IMR-90 (cell line): ENCODE data around the gene LAIR2. TPM values are rescaled to one million over a fixed set of nuclear protein-coding genes. Genes with fewer than 3 reads are reported as not detected.

Experiments
- ATAC-seq: fragments of 200-7000 bp; cut with Tn5 transposase; 2 replicates; pipeline ENCODE4 v1.9.1; 2020; ENCODE audit warnings: low read depth, mild to moderate bottlenecking, moderate library complexity
- BruUV-seq: library from RNA; stranded (reverse); fragments of 400-500 nt; replicated peaks from 2 replicates; lab custom pipeline; 2021; lab: Mats Ljungman, UMichigan
- CTCF ChIA-PET: fragments of 300-600 bp; formaldehyde crosslinking; extraction: SDS; loops from one replicate; lab custom pipeline; 2021; ENCODE audit warnings: antibody characterized with exemption; lab: Yijun Ruan, JAX
- POLR2A ChIA-PET: fragments of 300-600 bp; sonication (Branson Sonifier 250); formaldehyde crosslinking; loops from one replicate; lab custom pipeline; 2022; ENCODE audit warnings: antibody characterized with exemption; ENCODE audit not compliant: unreplicated experiment; lab: Charles Lee
- DNase-seq: peaks from one replicate; pipeline ENCODE4 v3.0.0; 2013
- H2AFZ ChIP-seq: replicated peaks from 2 replicates; pipeline ENCODE3; 2013; ENCODE audit warnings: low read length, mild to moderate bottlenecking; ENCODE audit not compliant: poor library complexity
- H2AK5ac ChIP-seq: 2 replicates; pipeline ENCODE4 v1.6.1; 2013; ENCODE audit warnings: low read depth, low read length, inconsistent platforms
- H2AK9ac ChIP-seq: replicated peaks from 2 replicates; pipeline ENCODE3; 2013; ENCODE audit warnings: mild to moderate bottlenecking, low read depth, low read length, moderate library complexity; ENCODE audit not compliant: poor library complexity
- H2BK120ac ChIP-seq: 2 replicates; pipeline ENCODE4 v1.6.1; 2013; ENCODE audit warnings: low read depth, low read length, inconsistent platforms
- H2BK15ac ChIP-seq: 3 replicates; pipeline ENCODE4 v1.6.1; 2013; ENCODE audit warnings: low read depth, low read length, inconsistent platforms
- H2BK20ac ChIP-seq: 2 replicates; pipeline ENCODE4 v1.6.1; 2013; ENCODE audit warnings: low read depth, mild to moderate bottlenecking, inconsistent platforms, low read length, moderate library complexity
- H2BK5ac ChIP-seq: 2 replicates; pipeline ENCODE4 v1.6.1; 2013; ENCODE audit warnings: mild to moderate bottlenecking, low read depth, low read length, inconsistent platforms; ENCODE audit not compliant: poor library complexity, severe bottlenecking
- H3K14ac ChIP-seq: replicated peaks from 2 replicates; pipeline ENCODE4 v1.6.1; 2013; ENCODE audit warnings: low read depth, low read length, inconsistent platforms
- H3K18ac ChIP-seq: 2 replicates; pipeline ENCODE4 v1.6.1; 2013; ENCODE audit warnings: low read depth, low read length, control low read depth
- H3K23ac ChIP-seq: 2 replicates; pipeline ENCODE4 v1.6.1; 2013; ENCODE audit warnings: low read depth, low read length, inconsistent platforms
- H3K27ac ChIP-seq: 2 replicates; pipeline ENCODE4 v1.5.1; 2013; ENCODE audit warnings: mild to moderate bottlenecking, control low read depth, low read length; ENCODE audit not compliant: insufficient read depth
- H3K27me3 ChIP-seq: 2 replicates; pipeline ENCODE4 v1.6.1; 2013; ENCODE audit warnings: low read length; ENCODE audit not compliant: control insufficient read depth, insufficient read depth
- H3K36me3 ChIP-seq: 2 replicates; pipeline ENCODE4 v1.6.1; 2013; ENCODE audit warnings: low read length, mixed read lengths; ENCODE audit not compliant: control insufficient read depth, insufficient read depth
- H3K4ac ChIP-seq: 2 replicates; pipeline ENCODE4 v1.6.1; 2013; ENCODE audit warnings: low read depth, low read length, inconsistent platforms
- H3K4me1 ChIP-seq: 2 replicates; pipeline ENCODE4 v1.6.1; 2013; ENCODE audit warnings: low read length, mixed read lengths; ENCODE audit not compliant: control insufficient read depth, insufficient read depth
- H3K4me2 ChIP-seq: 2 replicates; pipeline ENCODE4 v1.6.1; 2013; ENCODE audit warnings: low read depth, mild to moderate bottlenecking, control low read depth, low read length, moderate library complexity
- H3K4me3 ChIP-seq: 2 replicates; pipeline ENCODE4 v1.5.1; 2013; ENCODE audit warnings: low read depth, mild to moderate bottlenecking, control low read depth, low read length, moderate library complexity; ENCODE audit not compliant: insufficient read depth
- H3K56ac ChIP-seq: 2 replicates; pipeline ENCODE4 v1.6.1; 2013; ENCODE audit warnings: low read length, inconsistent platforms; ENCODE audit not compliant: insufficient read depth; ENCODE audit errors: extremely low read depth
- H3K79me1 ChIP-seq, 2 experiments: 2 replicates each; pipeline ENCODE4 v1.6.1; 2013; ENCODE audit warnings: low read length in 2 of 2, inconsistent platforms in 1 of 2, low read depth in 1 of 2
- H3K9ac ChIP-seq: 2 replicates; pipeline ENCODE4 v1.6.1; 2013; ENCODE audit warnings: low read depth, low read length, control low read depth
- H3K9me1 ChIP-seq: 2 replicates; pipeline ENCODE4 v1.6.1; 2013; ENCODE audit warnings: low read length, inconsistent platforms; ENCODE audit not compliant: insufficient read depth
- H3K9me3 ChIP-seq: 2 replicates; pipeline ENCODE4 v1.6.1; 2013; ENCODE audit warnings: low read length; ENCODE audit not compliant: control insufficient read depth, insufficient read depth
- H4K20me1 ChIP-seq: 2 replicates; pipeline ENCODE4 v1.6.1; 2013; ENCODE audit warnings: low read length, inconsistent platforms; ENCODE audit not compliant: insufficient read depth
- H4K5ac ChIP-seq: 2 replicates; pipeline ENCODE4 v1.6.1; 2013; ENCODE audit warnings: mild to moderate bottlenecking, low read depth, low read length, control low read depth
- H4K8ac ChIP-seq, 2 experiments: 2 replicates each; pipeline ENCODE4 v1.6.1; 2013; ENCODE audit warnings: low read depth in 2 of 2, low read length in 2 of 2, control low read depth in 1 of 2, inconsistent platforms in 1 of 2
- H4K91ac ChIP-seq: 2 replicates; pipeline ENCODE4 v1.6.1; 2013; ENCODE audit warnings: low read depth, low read length, inconsistent platforms; ENCODE audit not compliant: insufficient read depth
- BHLHE40 ChIP-seq: fragments of 150-350 bp; IDR thresholded peaks from 2 replicates; pipeline ENCODE4 v1.6.1; 2016; ENCODE audit warnings: mild to moderate bottlenecking, low read depth, low read length
- CHD1 ChIP-seq: IDR thresholded peaks from 2 replicates; pipeline ENCODE4 v1.6.1; 2012; ENCODE audit warnings: low read depth, low read length, improper control_type of control experiment
- NFE2L2 ChIP-seq: fragments of 150-350 bp; IDR thresholded peaks from 2 replicates; pipeline ENCODE4 v1.6.1; 2016; ENCODE audit warnings: low read depth, mild to moderate bottlenecking, low read length
- RFX5 ChIP-seq: IDR thresholded peaks from 2 replicates; pipeline ENCODE4 v1.8.0; 2012; ENCODE audit warnings: low read depth, mild to moderate bottlenecking, low read length, moderate library complexity
- WGBS, 2 experiments: methylation state at CpG; one replicate each; pipeline versions ENCODE4 v1.1.5 to v1.1.7; 2013; ENCODE audit warnings: missing lambda C conversion rate in 2 of 2; ENCODE audit not compliant: insufficient read length in 1 of 2; ENCODE audit errors: extremely low coverage in 2 of 2; 5-methylcytosine and 5-hydroxymethylcytosine counted together
- dilution Hi-C: fragments of 300-500 bp; cut with HindIII; formaldehyde crosslinking; loops from one replicate; pipeline ENCODE4 v1.14.3; 2018; ENCODE audit warnings: low sequenced_read_pairs; ENCODE audit not compliant: unreplicated experiment
- in situ Hi-C: fragments of 300-500 bp; cut with MboI; formaldehyde crosslinking; loops from 3 replicates; pipeline ENCODE4 v1.14.3; 2019; ENCODE audit warnings: low sequenced_read_pairs, inconsistent platforms, mixed read lengths
- intact Hi-C: fragments of 100-400 bp; cut with micrococcal nuclease; formaldehyde crosslinking; loops from 2 replicates; pipeline ENCODE4 v1.10.0; 2022
- polyA plus RNA-seq, 3 experiments: library from polyadenylated mRNA; depleted of rRNA; stranded (reverse); fragments of >200 nt; gene quantifications; 2 replicates each; pipeline ENCODE4 v1.2.3, GENCODE V29; 2012; ENCODE audit warnings: low replicate concordance in 1 of 3
- total RNA-seq: library from RNA; depleted of rRNA; stranded (reverse); fragments of >200 nt; gene quantifications from 2 replicates; pipeline ENCODE4 v1.2.3, GENCODE V29; 2012
- TF ChIP-seq, protein P1 (sequence below): fragments of 150-350 bp; IDR thresholded peaks from 2 replicates; pipeline ENCODE4 v1.6.1; 2017; ENCODE audit warnings: mild to moderate bottlenecking, antibody characterized with exemption, low read length, low read depth

Gene LAIR2
- total and polyA plus RNA-seq, 2 of the 4 experiments (the other 2 are of a cell fraction): not detected

GRCh38 chr19:54552913-54553310, 50.3 kb downstream of the LAIR2 start:
- H4K8ac ChIP-seq: no peak overlapping the region
- H3K4ac ChIP-seq: no peak overlapping the region
- 80% methylated on average over 10 of the region's 15 CpGs; no CpG with 5 or more reads in 1 of the 2 experiments for whole genome bisulfite sequencing, 2 experiments
- no peak overlapping the region for H3K27ac ChIP-seq
- H3K79me1 ChIP-seq: no peaks in the 10 kb centered on the region
- ATAC-seq (no peak), DNase-seq (no peak)
- CTCF ChIA-PET: no interaction called here
- in situ Hi-C loops: no loop called here
- no peak overlapping the region for H3K23ac ChIP-seq
- H4K20me1 ChIP-seq: no peaks in the 10 kb centered on the region
- POLR2A ChIA-PET: no interaction called here
- no peak overlapping the region for H2BK15ac ChIP-seq
- H3K9ac ChIP-seq: no peak overlapping the region
- no peak overlapping the region for H3K14ac ChIP-seq
- dilution Hi-C loops: no loop called here
- no peak overlapping the region for H4K5ac ChIP-seq
- H3K36me3 ChIP-seq: no peaks in the 10 kb centered on the region
- BruUV-seq: no TSS peak
- no peak overlapping the region for H2AK5ac ChIP-seq
- intact Hi-C loops: no loop called here
- H2BK120ac ChIP-seq: no peak overlapping the region
- H3K4me2 ChIP-seq: no peak overlapping the region
- H4K91ac ChIP-seq: no peak overlapping the region
- H2BK20ac ChIP-seq: no peak overlapping the region
- no peak overlapping the region for H2AFZ ChIP-seq
- H3K4me3 ChIP-seq: no peak overlapping the region
- H3K56ac ChIP-seq: no peak overlapping the region
- no peaks in the 10 kb centered on the region for H3K27me3 ChIP-seq
- H2AK9ac ChIP-seq: no peak overlapping the region
- TF ChIP-seq CHD1 (no peak), NFE2L2 (no peak), RFX5 (no peak), BHLHE40 (no peak)
- TF ChIP-seq, protein P1, sequence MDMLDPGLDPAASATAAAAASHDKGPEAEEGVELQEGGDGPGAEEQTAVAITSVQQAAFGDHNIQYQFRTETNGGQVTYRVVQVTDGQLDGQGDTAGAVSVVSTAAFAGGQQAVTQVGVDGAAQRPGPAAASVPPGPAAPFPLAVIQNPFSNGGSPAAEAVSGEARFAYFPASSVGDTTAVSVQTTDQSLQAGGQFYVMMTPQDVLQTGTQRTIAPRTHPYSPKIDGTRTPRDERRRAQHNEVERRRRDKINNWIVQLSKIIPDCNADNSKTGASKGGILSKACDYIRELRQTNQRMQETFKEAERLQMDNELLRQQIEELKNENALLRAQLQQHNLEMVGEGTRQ: no peak
- no peak overlapping the region for H2BK5ac ChIP-seq
- peaks cover 38% of the 10 kb centered on the region for H3K9me3 ChIP-seq
- no peak overlapping the region for H3K18ac ChIP-seq
- no peaks in the 10 kb centered on the region for H3K9me1 ChIP-seq
- no peaks in the 10 kb centered on the region for H3K4me1 ChIP-seq
